ENCODE results near the gene INSR.
A peak's percentile ranks its signal among the peaks of the same experiment; 100 is the strongest.

The INSR gene

DNA sequence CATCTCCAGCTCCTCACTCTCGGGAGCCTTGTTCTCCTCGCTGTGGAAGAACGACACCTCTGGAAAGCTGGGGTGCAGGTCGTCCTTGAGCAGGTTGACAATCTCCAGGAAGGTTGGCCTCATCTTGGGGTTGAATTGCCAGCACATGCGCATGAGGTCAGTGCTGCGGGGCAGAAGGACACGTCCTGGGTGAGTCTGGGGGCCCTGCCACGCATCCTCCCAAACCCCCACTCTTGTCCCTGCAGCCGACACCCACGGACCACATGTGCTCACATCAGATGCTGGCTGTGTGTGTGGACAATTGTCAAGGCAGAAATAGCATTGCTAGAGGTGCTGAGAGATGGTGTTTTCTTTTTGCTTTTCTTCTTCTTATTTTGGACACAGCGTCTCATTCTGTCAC, 177.0 kb downstream of the INSR start:
- H3K4me1 Mint-ChIP-seq (ENCODE audit: low read depth), result no peaks in the 10 kb centered on the region
- no peaks in the 10 kb centered on the region for H3K9me3 Mint-ChIP-seq
- DNase-seq, result no peak
- no peak overlapping the region for H3K27ac Mint-ChIP-seq
- H3K27me3 Mint-ChIP-seq, result peaks cover 10% of the 10 kb centered on the region
- H3K4me3 Mint-ChIP-seq, result no peak overlapping the region
- H3K36me3 Mint-ChIP-seq (ENCODE audit: low read depth), result no peaks in the 10 kb centered on the region

DNA sequence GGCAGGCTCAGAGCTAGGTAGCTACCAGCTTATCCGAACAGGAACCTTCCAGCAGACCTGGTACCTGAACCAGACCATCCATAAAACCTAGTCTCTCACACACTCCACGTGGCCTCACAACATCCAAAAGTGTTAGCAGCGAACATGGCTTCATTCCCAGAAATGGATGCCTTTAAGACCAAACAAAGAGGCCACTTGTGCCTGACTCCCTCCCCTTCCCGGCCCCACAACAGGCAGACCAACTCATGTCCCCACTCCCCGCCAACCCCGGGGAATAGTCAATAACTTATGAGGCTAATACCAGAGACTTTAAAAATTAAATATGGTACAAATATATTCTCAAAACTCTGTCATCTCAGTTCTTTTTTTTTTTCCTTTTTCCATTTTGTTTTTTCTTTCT, 178.5 kb downstream of the INSR start:
- no peaks in the 10 kb centered on the region for H3K36me3 Mint-ChIP-seq (ENCODE audit: low read depth)
- DNase-seq, result no peak
- no peaks in the 10 kb centered on the region for H3K9me3 Mint-ChIP-seq

GRCh38 chr19:7113233-7113632, 181.0 kb downstream of the INSR start:
- no peak overlapping the region for H3K27ac Mint-ChIP-seq
- no peak overlapping the region for H3K4me3 Mint-ChIP-seq
- no peaks in the 10 kb centered on the region for H3K9me3 Mint-ChIP-seq
- peaks cover 12% of the 10 kb centered on the region for H3K27me3 Mint-ChIP-seq
- no peak for DNase-seq
- no peaks in the 10 kb centered on the region for H3K4me1 Mint-ChIP-seq (ENCODE audit: low read depth)
- no peaks in the 10 kb centered on the region for H3K36me3 Mint-ChIP-seq (ENCODE audit: low read depth)

More for the DNA sequence above, 178.5 kb downstream of the INSR start:
- H3K27me3 Mint-ChIP-seq, result peaks cover 12% of the 10 kb centered on the region
- no peak overlapping the region for H3K4me3 Mint-ChIP-seq
- H3K27ac Mint-ChIP-seq, result no peak overlapping the region
- H3K4me1 Mint-ChIP-seq (ENCODE audit: low read depth), result no peaks in the 10 kb centered on the region

DNA sequence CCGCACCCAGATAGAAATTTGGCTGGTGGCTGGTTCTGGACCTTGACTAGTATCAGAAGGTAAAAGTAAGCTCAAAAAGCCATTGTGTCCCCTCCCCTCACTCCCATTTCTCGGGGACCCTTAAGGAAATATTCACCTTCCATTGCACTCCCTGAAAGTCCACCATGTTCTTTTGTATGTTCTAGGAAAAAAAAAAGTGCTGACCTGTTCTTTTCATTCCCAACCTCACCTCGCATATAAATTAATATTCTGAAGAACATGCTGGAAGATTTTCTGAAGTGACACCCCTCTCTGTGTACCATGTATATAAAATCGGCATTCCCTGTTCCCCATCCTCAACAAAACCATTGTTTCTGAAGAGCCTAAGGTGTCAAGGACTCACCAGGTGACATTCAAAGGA, 181.5 kb downstream of the INSR start:
- no peaks in the 10 kb centered on the region for H3K36me3 Mint-ChIP-seq (ENCODE audit: low read depth)
- no peak overlapping the region for H3K4me3 Mint-ChIP-seq
- H3K9me3 Mint-ChIP-seq, result no peaks in the 10 kb centered on the region
- no peaks in the 10 kb centered on the region for H3K4me1 Mint-ChIP-seq (ENCODE audit: low read depth)
- H3K27ac Mint-ChIP-seq, result no peak overlapping the region
- peaks cover 12% of the 10 kb centered on the region for H3K27me3 Mint-ChIP-seq
- DNase-seq, result no peak

DNA sequence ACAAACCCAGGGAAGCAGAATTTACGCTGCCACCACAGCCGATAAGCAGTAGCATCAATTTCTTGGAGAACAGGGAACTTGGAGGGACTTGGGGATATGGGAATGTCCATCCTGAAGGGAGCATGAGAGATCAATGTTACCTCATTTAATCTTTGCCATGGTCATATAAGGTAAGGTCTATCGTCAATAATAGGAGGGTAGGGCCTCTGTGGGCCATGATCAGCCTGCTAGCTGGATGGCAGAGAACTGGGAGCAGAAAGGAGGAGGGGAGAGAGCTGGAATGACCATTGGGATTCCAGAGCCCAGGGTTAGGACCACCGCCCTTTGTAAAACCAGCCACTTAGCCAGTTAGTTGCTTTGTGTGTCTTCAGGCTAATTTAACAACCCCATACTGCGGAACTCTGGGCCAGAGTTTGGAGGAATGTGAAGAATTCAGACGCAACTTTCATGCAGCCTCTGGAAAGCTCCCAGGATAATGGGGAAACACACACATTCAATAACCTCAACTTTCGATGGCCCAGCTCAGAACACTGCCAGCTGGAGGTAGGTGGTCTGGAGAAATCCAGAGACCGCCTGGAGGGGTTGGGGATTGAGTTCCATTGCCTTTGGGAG, 184.4 kb downstream of the INSR start:
- H3K27ac Mint-ChIP-seq, result no peak overlapping the region
- no peaks in the 10 kb centered on the region for H3K36me3 Mint-ChIP-seq (ENCODE audit: low read depth)
- no peak for DNase-seq

DNA sequence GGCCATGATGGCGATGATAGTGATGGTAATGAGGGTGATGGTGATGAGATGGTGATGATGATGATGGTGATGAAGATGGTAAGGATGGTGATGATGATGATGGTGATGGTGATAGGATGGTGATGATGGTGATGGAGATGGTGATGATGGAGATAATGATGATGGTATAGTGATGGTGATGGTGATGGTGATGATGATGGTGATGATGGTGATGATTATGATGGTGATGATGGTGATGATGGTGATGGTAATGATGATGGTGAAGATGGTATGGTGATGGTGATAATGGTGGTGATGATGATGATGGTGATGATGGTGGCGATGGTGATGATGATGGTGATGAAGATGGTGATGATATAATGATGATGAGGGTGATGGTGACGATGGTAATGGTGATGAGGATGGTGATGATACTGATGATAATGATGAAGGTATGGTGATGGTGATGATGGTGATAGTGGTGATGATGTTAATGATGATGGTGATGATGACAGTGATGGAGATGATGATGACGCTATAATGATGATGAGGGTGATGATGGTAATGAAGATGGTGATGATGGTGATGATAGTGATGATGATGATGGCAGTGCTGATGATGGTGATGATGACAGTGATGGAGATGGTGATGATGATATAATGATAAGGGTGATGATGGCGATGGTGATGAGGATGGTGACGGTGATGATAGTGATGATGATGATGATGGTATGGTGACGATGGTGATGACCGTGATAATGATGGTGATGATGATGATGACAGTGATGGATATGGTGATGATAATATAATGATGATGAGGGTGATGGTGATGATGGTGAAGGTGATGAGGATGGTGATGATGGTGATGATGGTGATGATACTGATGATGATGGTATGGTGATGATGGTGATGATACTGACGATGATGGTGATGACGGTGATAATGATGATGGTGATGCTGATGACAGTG, 187.2 kb downstream of the INSR start:
- no peaks in the 10 kb centered on the region for H3K9me3 Mint-ChIP-seq
- H3K4me1 Mint-ChIP-seq (ENCODE audit: low read depth), result peaks cover 4% of the 10 kb centered on the region
- no peaks in the 10 kb centered on the region for H3K36me3 Mint-ChIP-seq (ENCODE audit: low read depth)
- H3K27me3 Mint-ChIP-seq, result peaks cover 2% of the 10 kb centered on the region
- H3K4me3 Mint-ChIP-seq, result no peak overlapping the region
- no peak overlapping the region for H3K27ac Mint-ChIP-seq
- DNase-seq, result no peak

More for the DNA sequence above, 184.4 kb downstream of the INSR start:
- Mint-ChIP-seq H3K4me3 (no peak overlapping the region), H3K9me3 (no peaks in the 10 kb centered on the region), H3K4me1 (ENCODE audit: low read depth) (no peaks in the 10 kb centered on the region), H3K27me3 (peaks cover 8% of the 10 kb centered on the region)

DNA sequence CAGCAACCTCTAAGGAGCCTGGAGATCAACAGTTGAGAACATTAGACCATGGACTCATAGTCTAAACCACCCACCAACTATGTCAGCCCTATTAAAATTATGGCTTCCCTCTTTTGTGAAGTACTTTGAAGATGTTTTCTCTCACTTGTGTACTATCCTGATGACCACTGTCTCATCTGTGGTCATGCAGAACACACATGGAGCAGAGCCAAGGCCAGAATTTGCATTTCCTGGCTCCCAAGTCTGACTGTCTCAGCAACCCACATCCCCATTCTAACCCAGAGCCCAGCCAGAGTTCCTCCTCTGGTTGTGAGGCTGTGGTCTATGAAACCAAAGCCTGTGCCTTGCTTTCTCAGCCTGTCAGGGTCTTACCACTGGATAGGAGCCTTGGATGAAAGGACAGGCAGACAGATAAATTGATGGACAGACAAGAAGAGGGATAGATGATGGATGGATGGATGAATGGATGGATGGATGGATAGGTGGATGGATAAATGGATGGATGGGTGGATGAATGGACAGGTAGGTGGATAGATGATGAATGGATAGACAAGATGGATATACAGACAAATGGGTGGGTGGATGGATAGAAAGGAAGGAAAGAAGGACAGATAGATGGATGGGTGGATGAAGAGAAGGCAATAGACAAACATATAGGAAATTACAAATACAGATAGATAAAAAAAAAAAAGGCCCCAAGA, 189.3 kb downstream of the INSR start:
- Mint-ChIP-seq H3K27ac (no peak overlapping the region), H3K4me1 (ENCODE audit: low read depth) (peaks cover 14% of the 10 kb centered on the region), H3K36me3 (ENCODE audit: low read depth) (no peaks in the 10 kb centered on the region), H3K4me3 (no peak overlapping the region), H3K9me3 (no peaks in the 10 kb centered on the region), H3K27me3 (no peaks in the 10 kb centered on the region)
- no peak for DNase-seq

GRCh38 chr19:7101498-7102253, 192.5 kb downstream of the INSR start:
- DNase-seq, result no peak
- Mint-ChIP-seq H3K4me1 (ENCODE audit: low read depth) (peaks cover 30% of the 10 kb centered on the region), H3K4me3 (no peak overlapping the region), H3K27me3 (no peaks in the 10 kb centered on the region), H3K27ac (no peak overlapping the region), H3K36me3 (ENCODE audit: low read depth) (peaks cover 11% of the 10 kb centered on the region), H3K9me3 (peaks cover 13% of the 10 kb centered on the region)

DNA sequence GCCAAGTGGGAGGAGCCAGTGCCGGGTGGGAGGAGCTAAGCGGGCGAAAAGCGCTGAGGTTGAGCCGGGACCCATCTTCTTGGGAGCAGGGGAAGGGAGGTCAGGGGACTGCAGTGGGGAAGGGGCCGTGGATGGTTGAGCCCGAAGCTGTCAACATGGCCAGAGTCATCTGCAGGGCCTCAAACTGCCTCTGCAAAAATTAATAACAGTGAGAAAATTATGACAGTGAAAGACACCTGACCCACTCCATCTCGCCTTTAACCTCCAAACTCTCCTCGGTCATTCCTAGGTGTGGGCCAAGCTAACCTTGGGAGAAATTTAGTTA, 194.7 kb downstream of the INSR start:
- no peak for DNase-seq
- Mint-ChIP-seq H3K36me3 (ENCODE audit: low read depth) (peaks cover 20% of the 10 kb centered on the region), H3K4me3 (peak overlapping the region; percentile 82), H3K4me1 (ENCODE audit: low read depth) (peaks cover 30% of the 10 kb centered on the region), H3K27me3 (no peaks in the 10 kb centered on the region), H3K27ac (peak overlapping the region; percentile 95), H3K9me3 (peaks cover 26% of the 10 kb centered on the region)

GRCh38 chr19:7098701-7099596, 195.3 kb downstream of the INSR start:
- peaks cover 21% of the 10 kb centered on the region for H3K36me3 Mint-ChIP-seq (ENCODE audit: low read depth)
- peak; percentile 95 for DNase-seq
- H3K4me1 Mint-ChIP-seq (ENCODE audit: low read depth), result peaks cover 30% of the 10 kb centered on the region
- peak overlapping the region; percentile 95 for H3K27ac Mint-ChIP-seq
- H3K9me3 Mint-ChIP-seq, result peaks cover 26% of the 10 kb centered on the region
- peak overlapping the region; percentile 82 for H3K4me3 Mint-ChIP-seq
- no peaks in the 10 kb centered on the region for H3K27me3 Mint-ChIP-seq

DNA sequence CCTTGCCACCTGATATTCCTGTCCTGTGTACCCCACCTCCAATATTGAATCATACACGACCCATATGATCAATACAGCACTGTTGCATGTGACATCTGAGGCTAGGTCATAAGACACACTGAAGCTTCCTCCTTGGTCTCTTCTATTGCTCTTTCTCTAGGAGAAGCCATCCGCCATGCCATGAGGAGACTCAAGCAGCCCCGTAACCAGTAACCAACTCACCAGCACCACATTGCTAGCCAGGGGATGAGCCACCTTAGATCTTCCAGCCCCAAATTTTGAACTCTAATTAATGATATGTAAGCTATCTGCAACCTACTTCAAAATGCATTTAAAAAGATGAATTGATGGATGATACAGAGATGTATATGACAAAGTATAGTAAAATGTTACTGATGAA, 196.1 kb downstream of the INSR start:
- Mint-ChIP-seq H3K9me3 (peaks cover 29% of the 10 kb centered on the region), H3K36me3 (ENCODE audit: low read depth) (peaks cover 26% of the 10 kb centered on the region)
- no peak for DNase-seq

GRCh38 chr19:7088999-7089398, 205.2 kb downstream of the INSR start:
- no peak overlapping the region for H3K27ac Mint-ChIP-seq
- H3K9me3 Mint-ChIP-seq, result peaks cover 46% of the 10 kb centered on the region
- DNase-seq, result no peak
- no peak overlapping the region for H3K4me3 Mint-ChIP-seq
- peaks cover 80% of the 10 kb centered on the region for H3K36me3 Mint-ChIP-seq (ENCODE audit: low read depth)
- peaks cover 7% of the 10 kb centered on the region for H3K4me1 Mint-ChIP-seq (ENCODE audit: low read depth)
- no peaks in the 10 kb centered on the region for H3K27me3 Mint-ChIP-seq

More for the DNA sequence above, 196.1 kb downstream of the INSR start:
- peak overlapping the region; percentile 82 for H3K4me3 Mint-ChIP-seq
- H3K27ac Mint-ChIP-seq, result no peak overlapping the region
- no peaks in the 10 kb centered on the region for H3K27me3 Mint-ChIP-seq
- H3K4me1 Mint-ChIP-seq (ENCODE audit: low read depth), result peaks cover 30% of the 10 kb centered on the region

DNA sequence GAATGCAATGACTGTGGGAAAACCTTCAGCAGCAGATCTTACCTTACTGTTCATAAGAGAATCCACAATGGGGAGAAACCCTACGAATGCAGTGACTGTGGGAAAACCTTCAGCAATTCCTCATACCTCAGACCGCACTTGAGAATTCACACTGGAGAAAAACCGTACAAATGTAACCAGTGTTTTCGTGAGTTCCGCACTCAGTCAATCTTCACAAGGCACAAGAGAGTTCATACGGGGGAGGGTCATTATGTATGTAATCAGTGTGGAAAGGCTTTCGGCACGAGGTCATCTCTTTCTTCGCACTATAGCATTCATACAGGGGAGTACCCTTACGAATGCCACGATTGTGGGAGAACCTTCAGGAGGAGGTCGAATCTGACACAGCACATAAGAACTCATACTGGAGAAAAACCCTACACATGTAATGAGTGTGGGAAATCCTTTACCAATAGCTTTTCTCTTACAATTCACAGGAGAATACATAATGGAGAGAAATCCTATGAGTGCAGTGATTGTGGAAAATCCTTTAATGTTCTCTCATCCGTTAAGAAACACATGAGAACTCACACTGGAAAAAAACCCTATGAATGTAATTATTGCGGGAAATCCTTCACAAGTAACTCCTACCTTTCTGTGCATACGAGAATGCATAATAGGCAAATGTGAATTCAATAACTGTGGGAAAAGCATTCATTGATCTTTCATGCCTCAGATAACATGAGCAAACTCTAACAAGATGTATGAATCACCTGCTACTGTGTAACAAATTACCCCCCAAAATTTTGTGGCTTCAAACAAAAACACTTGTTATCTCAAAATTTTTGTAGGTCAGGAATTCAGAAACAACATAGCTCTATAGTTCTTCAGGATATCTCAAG, 210.9 kb downstream of the INSR start:
- Mint-ChIP-seq H3K36me3 (ENCODE audit: low read depth) (peaks cover 94% of the 10 kb centered on the region), H3K27ac (no peak overlapping the region), H3K27me3 (no peaks in the 10 kb centered on the region), H3K4me1 (ENCODE audit: low read depth) (peaks cover 3% of the 10 kb centered on the region), H3K9me3 (peaks cover 55% of the 10 kb centered on the region), H3K4me3 (no peak overlapping the region)
- DNase-seq, result no peak

All from activated T-cell treated with anti-CD3 and anti-CD28 coated beads, Interleukin-2, amount 50 U/mL, for 24 hours (primary cell).